ENCODE measurements around the gene TAF6L.
A peak's percentile ranks its signal among the peaks of the same experiment; 100 is the strongest.
"Not testable (repeated sequence)": the region's sequence is repeated elsewhere in the genome, so short reads cannot be mapped to it uniquely, and the experiment has no call there.

TAF6L gene

DNA sequence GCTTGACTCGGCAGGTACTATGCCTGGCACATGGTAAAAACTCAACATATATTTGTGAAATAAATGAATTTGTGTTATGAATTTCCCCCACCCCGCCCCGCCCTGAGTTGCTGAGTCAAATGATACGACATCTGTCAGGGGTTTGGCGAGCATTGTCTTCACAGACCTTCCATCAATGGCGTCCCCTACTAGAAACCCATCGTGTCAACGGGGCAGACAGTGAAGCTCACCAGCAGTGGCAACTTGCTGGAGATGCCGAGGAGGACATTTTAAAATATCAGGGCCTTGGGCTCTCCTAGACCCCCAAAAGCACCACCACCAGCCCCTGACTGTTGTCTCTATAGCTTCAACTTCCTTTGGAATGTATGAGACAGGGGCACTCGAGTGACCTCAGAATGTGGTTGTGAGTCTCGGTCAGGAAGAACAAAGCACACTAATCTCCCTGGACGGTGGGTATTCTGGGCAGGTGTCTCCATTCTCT lies 34.8 kb downstream of the TAF6L start:
- no peak for DNase-seq

DNA sequence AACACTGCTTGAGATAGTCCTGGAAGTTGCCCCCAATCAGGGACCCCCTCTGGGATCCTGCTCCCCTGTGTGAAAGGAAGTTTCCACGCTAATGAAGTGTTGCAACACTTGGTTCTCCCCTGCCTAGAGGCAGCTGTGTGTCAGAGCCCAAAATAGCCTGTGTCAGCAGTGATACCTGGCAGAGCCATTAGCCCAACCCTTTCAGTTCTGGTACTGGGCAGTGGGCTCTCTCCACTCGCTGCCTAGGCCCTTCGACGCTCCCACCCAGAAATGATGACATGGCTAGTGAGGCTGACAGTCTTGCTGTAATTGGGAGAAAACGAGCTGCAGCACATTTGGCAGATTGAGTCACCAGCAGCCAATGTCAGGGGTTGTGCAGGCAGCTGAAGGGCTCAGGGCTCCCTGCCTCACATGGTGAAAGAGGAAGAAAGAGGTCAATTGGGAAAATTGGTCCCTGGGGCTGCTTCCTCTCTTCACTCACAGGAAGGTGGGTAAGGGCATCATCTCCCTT lies 35.5 kb downstream of the TAF6L start:
- DNase-seq: no peak

DNA sequence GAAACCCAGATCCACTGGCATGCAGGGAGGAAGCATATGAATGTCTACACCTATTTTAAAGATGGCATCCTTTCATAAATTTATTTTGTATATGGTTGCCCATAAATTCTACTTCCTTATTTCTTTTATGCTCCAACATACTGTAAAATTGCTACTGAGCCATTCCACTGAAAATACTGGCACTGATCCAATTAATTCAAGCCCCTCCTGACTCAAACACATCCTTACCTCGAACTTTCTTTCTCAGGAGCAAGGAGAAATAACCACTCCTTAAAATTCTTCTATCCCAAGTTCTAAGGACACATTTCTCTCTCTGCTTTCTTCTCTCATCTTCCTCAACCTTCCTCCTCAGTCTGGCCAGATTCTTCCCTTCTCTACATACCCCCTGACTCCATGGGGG lies 39.6 kb downstream of the TAF6L start:
- DNase-seq: no peak

DNA sequence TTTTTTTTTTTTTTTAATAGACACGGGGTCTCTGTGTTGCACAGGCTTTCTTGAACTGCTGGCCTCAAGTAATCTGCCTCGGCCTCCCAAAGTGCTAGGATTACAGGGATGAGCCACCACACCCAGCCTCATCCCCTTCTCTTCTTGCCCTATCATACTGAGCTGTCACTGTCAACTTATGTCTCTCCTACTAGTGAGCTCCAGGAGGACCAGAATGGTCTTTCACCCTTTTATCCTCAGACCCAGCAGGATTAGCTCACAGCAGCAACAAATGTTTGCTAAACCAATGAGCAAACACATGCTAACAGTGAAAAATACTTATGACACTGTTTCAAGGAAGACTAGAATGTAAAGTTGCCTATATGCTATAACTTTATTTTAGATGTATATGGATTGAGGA lies 40.5 kb downstream of the TAF6L start:
- no peak for DNase-seq

DNA sequence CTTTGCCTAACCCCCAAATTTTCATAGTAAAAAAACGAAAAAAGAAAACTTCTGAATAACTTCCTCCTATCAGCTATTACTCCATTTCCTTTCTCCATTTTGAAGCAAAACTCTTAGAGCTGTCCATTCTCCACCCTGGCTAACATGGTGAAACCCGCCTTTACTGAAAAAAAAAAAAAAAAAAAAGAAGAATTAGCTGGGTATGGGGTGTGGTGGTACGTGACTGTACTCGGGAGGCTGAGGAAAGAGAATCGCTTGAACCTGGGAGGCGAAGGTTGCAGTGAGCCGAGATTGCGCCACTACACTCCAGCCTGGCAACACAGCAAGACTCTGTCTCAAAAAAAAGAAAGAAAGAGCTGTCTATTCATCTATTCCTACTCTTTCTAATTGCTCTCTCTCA lies 45.4 kb downstream of the TAF6L start:
- DNase-seq: no peak

DNA sequence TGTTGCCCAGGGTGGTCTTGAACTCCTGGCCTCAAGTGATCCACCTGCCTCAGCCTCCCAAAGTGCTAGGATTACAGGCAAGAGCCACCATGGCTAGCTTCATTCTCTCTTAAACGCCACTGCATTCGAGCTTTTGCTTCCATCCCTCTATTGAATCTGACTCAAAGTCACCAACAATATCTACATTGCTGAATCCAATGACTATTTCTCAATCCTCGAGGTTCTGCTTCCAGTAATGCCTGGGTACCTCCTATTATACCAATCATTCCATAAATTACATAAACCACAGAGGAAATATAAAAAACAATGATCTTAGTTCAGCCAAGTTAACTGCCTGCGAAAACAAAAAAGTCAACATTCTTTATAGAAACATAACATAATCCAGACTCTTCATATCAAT lies 45.9 kb downstream of the TAF6L start:
- DNase-seq: no peak

DNA sequence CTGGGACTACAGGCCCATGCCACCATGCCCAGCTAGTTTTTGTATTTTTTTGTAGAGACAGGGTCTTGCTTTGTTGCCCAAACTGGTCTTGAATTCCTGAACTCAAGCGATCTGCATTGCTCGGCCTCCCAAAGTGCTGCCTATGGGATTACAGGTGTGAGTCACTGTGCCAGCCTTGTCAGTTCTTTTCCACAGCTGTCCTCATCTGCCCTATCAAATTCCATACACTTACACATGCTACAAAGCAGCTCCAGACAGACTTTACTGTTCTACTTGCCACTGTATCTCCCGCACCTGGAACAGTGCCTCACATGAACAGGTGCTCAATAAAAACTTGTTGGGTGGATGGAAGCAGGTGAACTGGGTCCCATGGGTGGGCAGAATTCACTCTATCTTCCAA lies 52.5 kb downstream of the TAF6L start:
- no peak for DNase-seq

DNA sequence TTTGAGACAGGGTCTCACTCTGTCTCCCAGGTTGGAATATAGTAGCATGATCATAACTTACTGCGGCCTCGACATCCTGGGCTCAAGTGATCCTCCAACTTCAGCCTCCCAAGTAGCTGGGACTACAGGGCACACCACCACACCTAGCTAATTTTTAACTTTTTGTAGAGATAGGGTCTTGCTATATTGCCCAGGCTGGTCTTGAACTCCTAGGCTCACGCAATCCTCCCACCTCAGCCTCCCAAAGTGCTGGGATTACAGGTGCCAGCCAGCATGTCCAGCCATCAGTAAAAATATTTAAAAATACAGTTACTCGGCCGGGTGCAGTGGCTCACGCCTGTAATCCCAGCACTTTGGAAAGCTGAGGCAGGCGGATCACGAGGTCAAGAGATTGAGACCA lies 56.9 kb downstream of the TAF6L start:
- not testable (repeated sequence) for DNase-seq

DNA sequence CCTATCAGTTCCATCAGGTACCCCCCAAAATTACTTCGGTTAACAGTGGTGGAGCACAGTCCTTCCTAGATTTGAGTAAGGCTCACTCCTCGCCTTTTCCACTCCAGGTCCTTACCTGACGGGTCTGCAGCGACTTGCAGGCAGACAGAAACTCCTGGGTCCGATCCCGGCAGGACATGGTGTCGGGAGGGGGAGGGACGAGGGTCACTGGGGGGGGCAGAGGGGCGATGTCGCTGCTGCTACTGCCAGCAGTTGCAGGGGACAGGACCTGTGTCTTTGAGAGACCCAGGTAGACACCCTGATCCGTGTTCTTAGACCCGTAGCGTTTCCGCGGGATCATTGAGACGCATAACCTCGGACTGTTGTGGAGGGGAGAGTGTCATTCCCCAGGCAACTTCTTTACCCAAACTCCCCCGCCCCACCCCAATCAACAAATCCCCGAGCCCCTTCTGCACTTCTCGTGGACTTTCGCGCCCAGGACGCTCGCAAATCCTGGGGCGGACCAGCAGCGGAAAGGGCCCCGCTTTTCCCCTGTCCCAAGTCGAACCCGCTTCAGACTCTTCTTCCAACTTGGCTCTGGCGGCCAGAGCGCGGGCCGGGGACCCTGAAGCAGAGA lies 59.8 kb downstream of the TAF6L start:
- no peak for DNase-seq

DNA sequence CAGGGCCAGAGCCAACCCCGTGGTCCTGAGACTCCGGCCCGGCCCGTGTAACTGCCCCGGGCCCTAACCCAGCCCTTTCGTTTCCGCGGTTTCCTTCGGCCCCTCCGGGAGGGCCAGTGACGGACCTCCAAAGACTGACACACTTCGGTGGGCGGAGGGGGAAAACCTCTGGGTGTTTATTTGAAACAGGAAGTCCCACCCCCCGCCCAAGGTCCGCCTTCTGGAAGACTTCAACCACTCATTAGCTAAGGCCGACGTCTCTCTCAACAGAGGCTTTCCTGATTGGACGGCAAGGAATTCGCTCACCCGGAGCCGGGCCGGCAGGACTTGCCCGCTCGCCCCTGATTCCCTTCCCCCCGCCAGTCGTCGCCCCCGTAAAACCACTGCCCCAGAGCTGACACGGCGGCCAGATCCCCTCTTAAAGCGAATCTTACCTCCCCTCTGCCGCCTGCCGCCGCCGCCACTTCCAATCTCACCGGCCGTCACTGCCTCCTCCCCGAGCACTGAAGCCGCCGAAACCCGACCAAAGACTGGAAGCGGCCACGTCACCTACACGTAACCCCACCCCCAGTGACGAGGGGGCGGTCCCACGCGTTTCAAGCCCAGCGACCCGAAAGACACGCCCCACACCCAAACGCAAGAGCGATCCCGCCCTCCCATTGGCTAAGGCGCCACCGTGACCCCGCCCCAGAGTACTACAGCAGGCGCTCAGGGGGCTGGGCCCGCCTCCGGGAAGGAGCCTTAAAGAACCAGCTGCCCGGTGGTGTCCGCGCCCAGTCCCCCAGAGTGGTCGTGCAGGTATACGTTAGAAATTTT lies 60.5 kb downstream of the TAF6L start, which contains the start of gene STX5:
TSS of gene STX5 (minus strand) at position 532 of the 816 bp plus-strand sequence. CDS start 808 bp downstream, outside the sequence.
- peak; percentile 92 to 98 for DNase-seq

DNA sequence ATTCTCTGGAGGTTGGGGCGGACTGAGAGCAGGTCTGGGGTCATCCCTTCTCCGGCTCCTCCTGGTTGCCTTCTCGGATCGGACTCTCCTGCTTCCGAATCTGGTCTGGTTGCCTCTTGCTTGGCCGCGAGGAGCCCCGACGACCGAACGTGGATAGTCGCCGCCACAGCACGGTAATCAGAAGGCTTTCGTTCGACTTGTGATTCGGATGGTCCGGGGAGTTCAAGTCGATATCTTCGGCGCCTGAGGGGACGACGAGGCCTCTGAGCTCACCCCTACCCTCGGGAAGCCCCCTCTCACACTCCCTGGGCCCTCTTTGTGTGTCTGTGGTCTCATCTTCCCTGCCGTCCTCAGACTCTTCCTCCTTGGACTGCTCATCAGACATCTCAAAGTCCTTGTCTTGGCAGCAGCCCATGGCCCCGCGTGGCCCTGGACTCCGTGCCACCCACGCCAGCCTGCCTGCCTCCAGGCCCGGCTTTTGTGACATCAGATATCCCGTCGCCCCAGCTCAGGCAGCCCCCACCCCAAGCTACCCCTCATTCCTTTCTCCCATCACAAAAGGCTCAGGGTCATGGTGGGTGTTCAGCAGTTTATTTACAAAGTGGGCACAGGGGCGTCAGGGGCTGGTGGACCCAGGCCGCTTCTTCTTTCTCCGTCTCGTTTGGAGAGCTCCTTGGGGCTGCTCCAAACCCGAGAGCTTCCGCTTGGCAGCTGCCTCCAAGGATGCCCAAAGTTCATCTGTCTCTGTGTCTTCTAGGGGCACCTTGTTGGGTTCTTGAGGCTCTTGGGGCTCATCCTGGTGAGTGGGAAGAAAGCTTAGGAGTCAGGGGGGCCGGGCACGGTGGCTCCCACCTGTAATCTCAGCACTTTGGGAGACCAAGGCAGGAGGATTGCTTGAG lies 61.4 kb downstream of the TAF6L start, which contains the start of gene TEX54:
TSS of gene TEX54 (minus strand) at position 506 of the 899 bp plus-strand sequence.
- no peak for DNase-seq

DNA sequence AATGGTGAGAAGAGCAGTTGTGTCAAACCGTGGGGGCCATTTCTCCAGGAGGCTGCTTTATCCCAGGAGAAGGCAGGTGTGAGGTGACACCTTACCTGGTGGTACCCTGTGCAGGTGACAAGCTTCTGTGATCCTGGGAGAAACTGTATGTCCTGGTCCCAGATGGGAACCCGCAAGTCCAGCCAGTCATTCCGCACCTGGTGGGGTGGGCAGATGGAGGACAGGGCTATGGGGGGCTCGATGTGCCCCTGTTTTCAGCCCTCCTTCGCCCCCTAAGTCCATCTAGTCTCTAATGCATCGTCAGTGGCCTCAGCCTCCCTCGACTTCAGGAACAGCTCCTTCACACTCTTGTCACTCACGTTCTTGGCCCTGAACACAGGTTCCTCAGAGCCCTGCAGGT lies 64.1 kb downstream of the TAF6L start:
- DNase-seq: no peak

All from SW 1271 (cell line).